Loucy (cell line): ENCODE results near the gene BLTP3A.
"Not testable (repeated sequence)": the region's sequence is repeated elsewhere in the genome, so short reads cannot be mapped to it uniquely, and the experiment has no call there.

Source experiments
- H2AFZ ChIP-seq: fragments of 200-600 bp; sonication (generic); 2 replicates; pipeline ENCODE4 v1.6.0; 2016; ENCODE audit warnings: antibody characterized with exemption, mild to moderate bottlenecking, low read length, moderate library complexity
- H3F3A ChIP-seq: fragments of 200-600 bp; 2 replicates; pipeline ENCODE4 v1.6.0; 2016; ENCODE audit warnings: antibody characterized with exemption, low read depth, mild to moderate bottlenecking
- H3K27me3 ChIP-seq: fragments of 200-600 bp; sonication (generic); 2 replicates; pipeline ENCODE4 v1.6.1; 2014; ENCODE audit warnings: low read length, mild to moderate bottlenecking; ENCODE audit not compliant: insufficient read depth, poor library complexity, severe bottlenecking
- H3K36me3 ChIP-seq: fragments of 200-600 bp; sonication (generic); 2 replicates; pipeline ENCODE4 v1.6.1; 2016; ENCODE audit warnings: low read length; ENCODE audit not compliant: insufficient read depth
- H3K4me1 ChIP-seq: fragments of 200-600 bp; sonication (generic); 2 replicates; pipeline ENCODE4 v1.5.1; 2014; ENCODE audit warnings: low read length, mild to moderate bottlenecking; ENCODE audit not compliant: insufficient read depth, poor library complexity, severe bottlenecking
- H3K4me2 ChIP-seq: fragments of 200-600 bp; sonication (generic); 2 replicates; pipeline ENCODE4 v1.6.0; 2014; ENCODE audit warnings: antibody characterized with exemption, low read length, low read depth, mild to moderate bottlenecking; ENCODE audit not compliant: poor library complexity, severe bottlenecking
- H3K4me3 ChIP-seq: fragments of 200-600 bp; sonication (generic); 2 replicates; pipeline ENCODE4 v1.5.1; 2014; ENCODE audit warnings: low read length, mild to moderate bottlenecking, mixed read lengths; ENCODE audit not compliant: poor library complexity, severe bottlenecking
- H3K79me2 ChIP-seq: fragments of 200-600 bp; sonication (generic); 2 replicates; pipeline ENCODE4 v1.6.1; 2014; ENCODE audit warnings: low read length; ENCODE audit not compliant: insufficient read depth
- H3K9ac ChIP-seq: fragments of 200-600 bp; sonication (generic); 2 replicates; pipeline ENCODE4 v1.6.0; 2014; ENCODE audit warnings: mild to moderate bottlenecking, low read depth, low read length, moderate library complexity; ENCODE audit not compliant: poor library complexity, severe bottlenecking
- H3K9me2 ChIP-seq: fragments of 200-600 bp; sonication (generic); replicated peaks from 2 replicates; pipeline ENCODE4 v1.6.1; 2016; ENCODE audit warnings: low read depth, low read length, mixed read lengths
- H3K9me3 ChIP-seq: fragments of 200-600 bp; sonication (generic); 2 replicates; pipeline ENCODE4 v1.6.1; 2014; ENCODE audit warnings: mild to moderate bottlenecking, antibody characterized with exemption, low read length, low read depth; ENCODE audit not compliant: insufficient read depth
- H4K20me1 ChIP-seq: fragments of 200-600 bp; sonication (generic); 2 replicates; pipeline ENCODE4 v1.6.0; 2014; ENCODE audit warnings: antibody characterized with exemption, low read length, mild to moderate bottlenecking; ENCODE audit not compliant: insufficient read depth, poor library complexity, severe bottlenecking
- CTCF ChIP-seq: fragments of 200-600 bp; sonication (generic); conservative IDR thresholded peaks from 2 replicates; pipeline ENCODE4 v1.5.1; 2014; ENCODE audit warnings: mild to moderate bottlenecking, antibody characterized with exemption, low read length
- EZH2phosphoT487 ChIP-seq: fragments of 200-600 bp; IDR thresholded peaks from 2 replicates; pipeline ENCODE4 v1.6.1; 2018; ENCODE audit warnings: antibody characterized with exemption, mild to moderate bottlenecking, moderate library complexity, borderline replicate concordance

The BLTP3A gene

GRCh38 chr6:34791701-34792604, at the start of gene BLTP3A:
Gene BLTP3A (plus strand): TSS chr6:34792083. CDS start chr6:34792251, 168 bp downstream.
- peaks cover 20% of the 10 kb centered on the region for H4K20me1 ChIP-seq
- TF ChIP-seq CTCF (0 out of 2 replicates have a peak, but pooled peaks have one; percentile 3), EZH2phosphoT487 (no peak)
- no peaks in the 10 kb centered on the region for H3K9me3 ChIP-seq
- peak within 1 kb of the TSS; percentile 98 for H2AFZ ChIP-seq
- no peaks in the 10 kb centered on the region for H3K27me3 ChIP-seq
- H3K4me3 ChIP-seq: peak within 1 kb of the TSS; percentile 77
- peak within 1 kb of the TSS; percentile 83 for H3K9ac ChIP-seq
- peak within 1 kb of the TSS; percentile 91 for H3K4me2 ChIP-seq
- H3K36me3 ChIP-seq: no peaks in the 10 kb centered on the region
- H3F3A ChIP-seq: no peaks in the 10 kb centered on the region
- no peaks in the 10 kb centered on the region for H3K9me2 ChIP-seq
- H3K79me2 ChIP-seq: peaks cover 50% of the 10 kb centered on the region
- H3K4me1 ChIP-seq: peaks cover 28% of the 10 kb centered on the region

GRCh38 chr6:34742094-34742493, 49.8 kb upstream of the BLTP3A start:
- H2AFZ ChIP-seq: no peak overlapping the region
- H3K9me2 ChIP-seq: no peaks in the 10 kb centered on the region
- no peak overlapping the region for H3K9ac ChIP-seq
- no peaks in the 10 kb centered on the region for H3K4me1 ChIP-seq
- no peaks in the 10 kb centered on the region for H3F3A ChIP-seq
- no peaks in the 10 kb centered on the region for H3K27me3 ChIP-seq
- no peak for TF ChIP-seq EZH2phosphoT487
- TF ChIP-seq CTCF: no peak
- H3K36me3 ChIP-seq: no peaks in the 10 kb centered on the region
- no peaks in the 10 kb centered on the region for H4K20me1 ChIP-seq
- no peak overlapping the region for H3K4me3 ChIP-seq
- H3K79me2 ChIP-seq: no peaks in the 10 kb centered on the region
- H3K9me3 ChIP-seq: no peaks in the 10 kb centered on the region
- no peak overlapping the region for H3K4me2 ChIP-seq

GRCh38 chr6:34743625-34744293, 48.1 kb upstream of the BLTP3A start:
- Histone ChIP-seq H3K27me3 (no peaks in the 10 kb centered on the region), H3F3A (no peaks in the 10 kb centered on the region), H3K4me1 (no peaks in the 10 kb centered on the region), H4K20me1 (no peaks in the 10 kb centered on the region), H3K36me3 (no peaks in the 10 kb centered on the region), H3K9me3 (no peaks in the 10 kb centered on the region), H3K9me2 (no peaks in the 10 kb centered on the region), H2AFZ (no peak overlapping the region), H3K79me2 (no peaks in the 10 kb centered on the region), H3K9ac (no peak overlapping the region), H3K4me2 (no peak overlapping the region), H3K4me3 (no peak overlapping the region)
- TF ChIP-seq EZH2phosphoT487: no peak
- TF ChIP-seq CTCF: no peak

- not testable (repeated sequence) for H3K9me2 ChIP-seq, H2AFZ ChIP-seq, H3K4me1 ChIP-seq, H3K4me3 ChIP-seq, H3K79me2 ChIP-seq, H4K20me1 ChIP-seq, H3K27me3 ChIP-seq, H3K36me3 ChIP-seq, H3K9me3 ChIP-seq, H3K9ac ChIP-seq, H3F3A ChIP-seq, H3K4me2 ChIP-seq
Measured at GRCh38 chr6:34744294-34744647, 47.6 kb upstream of the BLTP3A start.
